ENCODE data around the gene PRKCE. TPM values are rescaled to one million over a fixed set of nuclear protein-coding genes. Genes with fewer than 3 reads are reported as not detected.
A peak's percentile ranks its signal among the peaks of the same experiment; 100 is the strongest.

The PRKCE gene
- total RNA-seq, 1 experiment from 2014 or later, result 1.3 TPM

GRCh38 chr2:46162329-46163097, 511.0 kb downstream of the PRKCE start:
- H2BK5ac ChIP-seq (ENCODE audit: insufficient read length, low read length), result no peak overlapping the region
- no peaks in the 10 kb centered on the region for H3K9me3 ChIP-seq (ENCODE audit: control insufficient read depth, low read depth, low read length)
- Mint-ChIP-seq H3K4me3 (no peak overlapping the region), H3K4me1 (peaks cover 4% of the 10 kb centered on the region in 2 experiments; a peak in 3 of 4 replicates), H3K27me3 (ENCODE audit: low read depth) (peaks cover 4% of the 10 kb centered on the region; the same call in 1 of the 2 replicates), H3K36me3 (ENCODE audit: insufficient read depth in 1 of 3, low read depth in 3 of 3) (no peaks in the 10 kb centered on the region), H3K9me3 (no peaks in the 10 kb centered on the region), H3K27ac (peak overlapping the region in 1 of 3 experiments; percentile 82; a peak in 1 of 7 replicates)
- WGBS (ENCODE audit: extremely low coverage, insufficient read length, low lambda C conversion rate), result no CpG with 5 or more reads among the region's 11 CpGs
- H2AFZ ChIP-seq (ENCODE audit: low read length), result no peak overlapping the region
- no peak overlapping the region for H3K27ac ChIP-seq (ENCODE audit: insufficient read length, low read depth, low read length)
- H3K23me2 ChIP-seq (ENCODE audit: insufficient read length, low read depth, low read length, poor library complexity, severe bottlenecking), result no peaks in the 10 kb centered on the region
- no peak overlapping the region for H3K14ac ChIP-seq (ENCODE audit: insufficient read depth, low read length)
- no peak overlapping the region for H2BK20ac ChIP-seq (ENCODE audit: low read depth, low read length, poor library complexity, severe bottlenecking)
- H2AK5ac ChIP-seq (ENCODE audit: insufficient read length, low read length), result no peak overlapping the region
- H3K79me1 ChIP-seq (ENCODE audit: insufficient read depth, low read depth, low read length, poor library complexity, severe bottlenecking), result no peaks in the 10 kb centered on the region
- no peak overlapping the region for H3K4ac ChIP-seq (ENCODE audit: low read depth, low read length)
- no peaks in the 10 kb centered on the region for H4K20me1 ChIP-seq (ENCODE audit: control insufficient read depth, insufficient read depth, insufficient read length)
- no peak overlapping the region for H3K4me2 ChIP-seq (ENCODE audit: insufficient read depth, insufficient read length, low read length)
- H4K91ac ChIP-seq (ENCODE audit: insufficient read length, low read depth, low read length), result no peak overlapping the region
- no peak overlapping the region for H4K5ac ChIP-seq (ENCODE audit: insufficient read length, low read depth, low read length)
- no peak overlapping the region for H3T11ph ChIP-seq (ENCODE audit: low read length)
- H2BK15ac ChIP-seq (ENCODE audit: low read depth, low read length), result no peak overlapping the region
- no peaks in the 10 kb centered on the region for H3K27me3 ChIP-seq (ENCODE audit: insufficient read depth, low read length)
- no peak overlapping the region for H3K18ac ChIP-seq (ENCODE audit: insufficient read length, low read depth, low read length)
- DNase-seq, result no peak
- H2BK12ac ChIP-seq (ENCODE audit: insufficient read length, low read depth, low read length), result no peak overlapping the region
- no peaks in the 10 kb centered on the region for H3K4me1 ChIP-seq (ENCODE audit: insufficient read depth, low read length)
- no peak overlapping the region for H4K8ac ChIP-seq (replicated peaks; ENCODE audit: insufficient read length, low read depth, low read length)
- H3K79me2 ChIP-seq (ENCODE audit: insufficient read depth, low read length), result no peaks in the 10 kb centered on the region
- no peak for TF ChIP-seq CTCF (conservative IDR thresholded peaks at IDR 0.05)
- H3K9ac ChIP-seq (ENCODE audit: extremely low read depth, insufficient read length, low read length), result no peak overlapping the region
- no peak overlapping the region for H2BK120ac ChIP-seq (ENCODE audit: low read depth, low read length, poor library complexity, severe bottlenecking)
- H3K56ac ChIP-seq (ENCODE audit: insufficient read length, low read depth, low read length), result no peak overlapping the region
- H3K23ac ChIP-seq (ENCODE audit: insufficient read length, low read depth, low read length), result no peak overlapping the region
